ENCODE measurements around the gene RNF181. TPM values are rescaled to one million over a fixed set of nuclear protein-coding genes. Genes with fewer than 3 reads are reported as not detected.

Gene RNF181
- total and polyA plus RNA-seq, 2 of the 13 experiments (the other 11 are each of a cell fraction or from before 2014, with no cell fraction given): 224 to 578 TPM

DNA sequence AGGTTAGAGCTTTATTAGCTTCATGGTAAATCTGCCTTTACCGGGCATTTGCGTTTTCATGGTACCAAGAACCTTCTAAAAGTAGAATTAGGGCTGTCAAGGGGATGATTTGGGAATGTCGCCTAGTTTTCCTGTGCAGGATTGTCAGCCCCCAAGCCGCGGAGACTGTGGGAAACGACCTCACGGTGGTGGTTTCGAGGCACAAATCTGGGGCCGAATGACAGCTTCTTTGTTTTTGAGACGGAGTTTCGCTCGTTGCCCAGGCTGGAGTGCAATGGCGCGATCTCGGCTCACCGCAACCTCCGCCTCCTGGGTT is 19.8 kb downstream of the RNF181 start (continued):
- TF ChIP-seq, protein P1, sequence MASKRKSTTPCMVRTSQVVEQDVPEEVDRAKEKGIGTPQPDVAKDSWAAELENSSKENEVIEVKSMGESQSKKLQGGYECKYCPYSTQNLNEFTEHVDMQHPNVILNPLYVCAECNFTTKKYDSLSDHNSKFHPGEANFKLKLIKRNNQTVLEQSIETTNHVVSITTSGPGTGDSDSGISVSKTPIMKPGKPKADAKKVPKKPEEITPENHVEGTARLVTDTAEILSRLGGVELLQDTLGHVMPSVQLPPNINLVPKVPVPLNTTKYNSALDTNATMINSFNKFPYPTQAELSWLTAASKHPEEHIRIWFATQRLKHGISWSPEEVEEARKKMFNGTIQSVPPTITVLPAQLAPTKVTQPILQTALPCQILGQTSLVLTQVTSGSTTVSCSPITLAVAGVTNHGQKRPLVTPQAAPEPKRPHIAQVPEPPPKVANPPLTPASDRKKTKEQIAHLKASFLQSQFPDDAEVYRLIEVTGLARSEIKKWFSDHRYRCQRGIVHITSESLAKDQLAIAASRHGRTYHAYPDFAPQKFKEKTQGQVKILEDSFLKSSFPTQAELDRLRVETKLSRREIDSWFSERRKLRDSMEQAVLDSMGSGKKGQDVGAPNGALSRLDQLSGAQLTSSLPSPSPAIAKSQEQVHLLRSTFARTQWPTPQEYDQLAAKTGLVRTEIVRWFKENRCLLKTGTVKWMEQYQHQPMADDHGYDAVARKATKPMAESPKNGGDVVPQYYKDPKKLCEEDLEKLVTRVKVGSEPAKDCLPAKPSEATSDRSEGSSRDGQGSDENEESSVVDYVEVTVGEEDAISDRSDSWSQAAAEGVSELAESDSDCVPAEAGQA (IDR thresholded peaks at IDR 0.05; ENCODE audit: low read depth): no peak
- TF ChIP-seq, protein P1 (CRISPR knock-in tag; IDR thresholded peaks at IDR 0.05; ENCODE audit: borderline replicate concordance): 0 out of 2 replicates have a peak, but pooled peaks have one; percentile 2
- TF ChIP-seq MLLT10 (CRISPR knock-in tag; IDR thresholded peaks at IDR 0.05): no peak
- no peak; the same call in 1 of the 2 replicates for TF ChIP-seq ZNF274 (CRISPR knock-in tag; IDR thresholded peaks at IDR 0.05)
- TF ChIP-seq, protein P2, sequence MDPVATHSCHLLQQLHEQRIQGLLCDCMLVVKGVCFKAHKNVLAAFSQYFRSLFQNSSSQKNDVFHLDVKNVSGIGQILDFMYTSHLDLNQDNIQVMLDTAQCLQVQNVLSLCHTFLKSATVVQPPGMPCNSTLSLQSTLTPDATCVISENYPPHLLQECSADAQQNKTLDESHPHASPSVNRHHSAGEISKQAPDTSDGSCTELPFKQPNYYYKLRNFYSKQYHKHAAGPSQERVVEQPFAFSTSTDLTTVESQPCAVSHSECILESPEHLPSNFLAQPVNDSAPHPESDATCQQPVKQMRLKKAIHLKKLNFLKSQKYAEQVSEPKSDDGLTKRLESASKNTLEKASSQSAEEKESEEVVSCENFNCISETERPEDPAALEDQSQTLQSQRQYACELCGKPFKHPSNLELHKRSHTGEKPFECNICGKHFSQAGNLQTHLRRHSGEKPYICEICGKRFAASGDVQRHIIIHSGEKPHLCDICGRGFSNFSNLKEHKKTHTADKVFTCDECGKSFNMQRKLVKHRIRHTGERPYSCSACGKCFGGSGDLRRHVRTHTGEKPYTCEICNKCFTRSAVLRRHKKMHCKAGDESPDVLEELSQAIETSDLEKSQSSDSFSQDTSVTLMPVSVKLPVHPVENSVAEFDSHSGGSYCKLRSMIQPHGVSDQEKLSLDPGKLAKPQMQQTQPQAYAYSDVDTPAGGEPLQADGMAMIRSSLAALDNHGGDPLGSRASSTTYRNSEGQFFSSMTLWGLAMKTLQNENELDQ (CRISPR knock-in tag; IDR thresholded peaks at IDR 0.05; ENCODE audit: borderline replicate concordance): no peak
- TF ChIP-seq ISL2 (CRISPR knock-in tag; IDR thresholded peaks at IDR 0.05): no peak
- no peak for TF ChIP-seq FOSL1 (CRISPR knock-in tag; IDR thresholded peaks at IDR 0.05; ENCODE audit: borderline replicate concordance)
- TF ChIP-seq, protein P3, sequence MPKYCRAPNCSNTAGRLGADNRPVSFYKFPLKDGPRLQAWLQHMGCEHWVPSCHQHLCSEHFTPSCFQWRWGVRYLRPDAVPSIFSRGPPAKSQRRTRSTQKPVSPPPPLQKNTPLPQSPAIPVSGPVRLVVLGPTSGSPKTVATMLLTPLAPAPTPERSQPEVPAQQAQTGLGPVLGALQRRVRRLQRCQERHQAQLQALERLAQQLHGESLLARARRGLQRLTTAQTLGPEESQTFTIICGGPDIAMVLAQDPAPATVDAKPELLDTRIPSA (CRISPR knock-in tag; IDR thresholded peaks at IDR 0.05; ENCODE audit: borderline replicate concordance): no peak
